Adrenal gland (tissue), 12 donors: ENCODE data around the gene E4F1. TPM values are rescaled to one million over a fixed set of nuclear protein-coding genes. Genes with fewer than 3 reads are reported as not detected.

ENCODE experiments used
- DNase-seq, 7 donors: peaks; one replicate each; pipeline ENCODE4 v3.0.0-alpha.2; 2019 to 2020
- H3K27ac ChIP-seq, 5 donors: fragments of 200-600 bp; sonication (generic) in 4 of 5; 1 replicate in 3 of 5; 2 replicates in 2 of 5; pipeline versions ENCODE4 v1.5.1 to v1.8.0; 2016 to 2020; ENCODE audit warnings: mild to moderate bottlenecking in 1 of 5
- H3K27me3 ChIP-seq: fragments of 200-600 bp; 2 replicates; pipeline ENCODE4 v1.8.0; 2021
- H3K36me3 ChIP-seq, 2 donors: fragments of 200-600 bp; replicated peaks in 1 of 2; 1 replicate in 1 of 2; 2 replicates in 1 of 2; pipeline versions ENCODE4 v1.5.1 to v1.8.0; 2018 to 2022
- H3K4me1 ChIP-seq, 2 donors: fragments of 200-600 bp; replicated peaks in 1 of 2; 1 replicate in 1 of 2; 2 replicates in 1 of 2; pipeline versions ENCODE4 v1.5.1 to v1.8.0; 2018 to 2021
- H3K4me3 ChIP-seq, 4 donors: fragments of 200-600 bp; sonication (generic) in 3 of 4; one replicate each; pipeline ENCODE4 v1.5.1; 2016 to 2018
- H3K9me3 ChIP-seq, 3 donors: fragments of 200-600 bp; sonication (generic) in 1 of 3; replicated peaks in 1 of 3; 1 replicate in 2 of 3; 2 replicates in 1 of 3; pipeline versions ENCODE4 v1.5.1 to v1.8.0; 2016 to 2021
- POLR2A ChIP-seq, 2 donors: fragments of 450-650 bp; IDR thresholded peaks; one replicate each; pipeline ENCODE4 v1.6.1; 2017; ENCODE audit warnings: antibody characterized with exemption in 2 of 2, mild to moderate bottlenecking in 2 of 2, moderate library complexity in 1 of 2
- WGBS, 4 donors: extraction: QIAGEN DNeasy Blood & Tissue Kit in 2 of 4; methylation state at CpG; one replicate each; pipeline versions ENCODE4 v1.1.5 to v1.1.7; 2013 to 2017; 5-methylcytosine and 5-hydroxymethylcytosine counted together
- intact Hi-C, 2 donors: fragments of 100-400 bp; cut with DNase I; formaldehyde crosslinking; loops; one replicate each; pipeline versions ENCODE4 v1.14.1 to v1.15.0; 2022 to 2023
- polyA plus RNA-seq, 3 donors: library from polyadenylated mRNA; stranded (reverse); fragments of 200-250 nt in 2 of 3; fragments of 350-450 nt in 1 of 3; fragmentation: Illumina TruSeq in 1 of 3; extraction: RNeasy Lipid Tissue Mini Kit (QIAGEN cat#74804) in 1 of 3; gene quantifications; one replicate each; pipeline ENCODE4 v1.2.3, GENCODE V29; 2013 to 2014
- total RNA-seq, 9 donors: library from RNA; depleted of rRNA in 4 of 9; stranded (reverse); fragments of >200 nt in 4 of 9; fragments of 120-200 nt in 1 of 9; fragmentation: NEBNext Ultra II Directional in 1 of 9; extraction: Animal tissue kit (Norgen Biotek cat#: 25700) in 1 of 9; gene quantifications; one replicate each; pipeline versions ENCODE4 v1.1.0 to v1.2.4, GENCODE V29; 2013 to 2023
- TF ChIP-seq, protein P1 (sequence below), 6 experiments: fragments of 450-650 bp in 4 of 6; fragments of 200-600 bp in 2 of 6; sonication (generic) in 1 of 6; IDR thresholded peaks; 1 replicate in 5 of 6; 2 replicates in 1 of 6; pipeline versions ENCODE4 v1.5.1 to v1.8.0; 2016 to 2021; ENCODE audit warnings: antibody characterized with exemption in 6 of 6, mild to moderate bottlenecking in 2 of 6, moderate library complexity in 1 of 6
- donor health status: healthy with polysubstance abuse.
- donor health status: Bipolar disorder and iron deficiency.
- donor health status: DM: yes; HTN: yes; CAD: no.
- donor health status: DM: no; HTN: no; CAD: no.
- donor health status: DM: no; HTN: no; CAD: no.
- donor health status: DM: yes; HTN: yes; CAD: no.

The E4F1 gene
- total and polyA plus RNA-seq, 12 donors = 2.9 to 121 (median 27.1) TPM

- Histone ChIP-seq H3K27ac (peak overlapping the region; percentile 36 to 72 (median 42)), H3K4me1 (peaks cover 24 to 28% of the 10 kb centered on the region in 2 donors), H3K9me3 (no peaks in the 10 kb centered on the region), H3K4me3 (no peak overlapping the region), H3K36me3 (peaks cover 0 to 26% of the 10 kb centered on the region in 2 donors), H3K27me3 (no peaks in the 10 kb centered on the region)
- intact Hi-C loops = no loop called here
- WGBS, 4 donors = 39 to 62% (median 49%) methylated on average over 12 to 19 of the region's 19 CpGs
- peak in 6 of 7 donors; percentile 45 to 78 (median 70) for DNase-seq
- TF ChIP-seq, protein P1, sequence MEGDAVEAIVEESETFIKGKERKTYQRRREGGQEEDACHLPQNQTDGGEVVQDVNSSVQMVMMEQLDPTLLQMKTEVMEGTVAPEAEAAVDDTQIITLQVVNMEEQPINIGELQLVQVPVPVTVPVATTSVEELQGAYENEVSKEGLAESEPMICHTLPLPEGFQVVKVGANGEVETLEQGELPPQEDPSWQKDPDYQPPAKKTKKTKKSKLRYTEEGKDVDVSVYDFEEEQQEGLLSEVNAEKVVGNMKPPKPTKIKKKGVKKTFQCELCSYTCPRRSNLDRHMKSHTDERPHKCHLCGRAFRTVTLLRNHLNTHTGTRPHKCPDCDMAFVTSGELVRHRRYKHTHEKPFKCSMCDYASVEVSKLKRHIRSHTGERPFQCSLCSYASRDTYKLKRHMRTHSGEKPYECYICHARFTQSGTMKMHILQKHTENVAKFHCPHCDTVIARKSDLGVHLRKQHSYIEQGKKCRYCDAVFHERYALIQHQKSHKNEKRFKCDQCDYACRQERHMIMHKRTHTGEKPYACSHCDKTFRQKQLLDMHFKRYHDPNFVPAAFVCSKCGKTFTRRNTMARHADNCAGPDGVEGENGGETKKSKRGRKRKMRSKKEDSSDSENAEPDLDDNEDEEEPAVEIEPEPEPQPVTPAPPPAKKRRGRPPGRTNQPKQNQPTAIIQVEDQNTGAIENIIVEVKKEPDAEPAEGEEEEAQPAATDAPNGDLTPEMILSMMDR (IDR thresholded peaks at IDR 0.05) = no peak
- TF ChIP-seq POLR2A (IDR thresholded peaks at IDR 0.05) = peak in 1 of 2 donors; percentile 25
Measured at GRCh38 chr16:2212362-2213324, 10.7 kb upstream of the E4F1 start.

GRCh38 chr16:2213817-2214718 is 9.3 kb upstream of the E4F1 start:
- no peaks in the 10 kb centered on the region for H3K27me3 ChIP-seq
- TF ChIP-seq, protein P1 (IDR thresholded peaks at IDR 0.05) = peak in 1 of 6 experiments; percentile 1
- TF ChIP-seq POLR2A (IDR thresholded peaks at IDR 0.05) = peak; percentile 52 to 59
- H3K4me1 ChIP-seq = peaks cover 24 to 28% of the 10 kb centered on the region in 2 donors
- peak overlapping the region; percentile 25 to 86 (median 42) for H3K4me3 ChIP-seq
- no peak for DNase-seq
- 1 to 4% (median 2%) methylated on average over 13 to 98 of the region's 98 CpGs for WGBS, 4 donors
- intact Hi-C loops = no loop called here
- H3K27ac ChIP-seq = peak overlapping the region in 4 of 5 donors; percentile 79 to 95 (median 86)
- no peaks in the 10 kb centered on the region for H3K9me3 ChIP-seq
- H3K36me3 ChIP-seq = peaks cover 0 to 11% of the 10 kb centered on the region in 2 donors

- WGBS, 4 donors = 0% methylated on average over 46 to 47 of the region's 48 CpGs; no CpG with 5 or more reads in 2 of the 4 donors
- H3K27me3 ChIP-seq = no peaks in the 10 kb centered on the region
- TF ChIP-seq POLR2A (IDR thresholded peaks at IDR 0.05) = no peak
- TF ChIP-seq, protein P1 (IDR thresholded peaks at IDR 0.05) = peak in 1 of 6 experiments; percentile 1
- DNase-seq = no peak
- H3K36me3 ChIP-seq = peaks cover 0 to 5% of the 10 kb centered on the region in 2 donors
- no peaks in the 10 kb centered on the region for H3K9me3 ChIP-seq
- H3K4me3 ChIP-seq = peak within 1 kb of the TSS; percentile 40 to 86 (median 50)
- peaks cover 24 to 28% of the 10 kb centered on the region in 2 donors for H3K4me1 ChIP-seq
- intact Hi-C loops = no loop called here
- peak within 1 kb of the TSS; percentile 90 to 97 (median 96) for H3K27ac ChIP-seq
Measured at GRCh38 chr16:2214719-2214968, 8.7 kb upstream of the E4F1 start, which contains the start of gene PGP. PGP (minus strand) TSS chr16:2214840; CDS start chr16:2214777, 63 bp downstream.

DNA sequence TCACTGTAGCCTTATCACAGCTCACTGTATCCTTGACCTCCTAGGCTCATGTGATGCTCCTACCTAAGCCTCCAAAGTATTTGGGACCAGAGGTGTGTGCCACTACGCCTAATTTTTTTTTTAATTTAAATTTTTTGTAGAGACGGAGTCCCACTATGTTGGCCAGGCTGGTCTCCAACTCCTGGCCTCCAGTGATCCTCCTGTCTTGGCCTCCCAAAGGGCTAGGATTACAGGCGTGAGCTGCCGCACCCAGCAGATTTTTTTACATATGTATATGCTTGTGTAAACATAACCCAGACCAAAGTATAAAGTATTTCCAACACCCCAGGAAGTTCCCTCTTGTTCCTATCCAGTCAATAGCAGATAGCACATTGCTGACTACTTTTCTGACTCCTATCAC is 7.1 kb upstream of the E4F1 start:
- TF ChIP-seq, protein P1 (IDR thresholded peaks at IDR 0.05) = no peak
- no peaks in the 10 kb centered on the region for H3K36me3 ChIP-seq
- intact Hi-C loops = no loop called here
- H3K4me1 ChIP-seq = peaks cover 24 to 28% of the 10 kb centered on the region in 2 donors
- no peak for DNase-seq
- H3K4me3 ChIP-seq = no peak overlapping the region
- no peaks in the 10 kb centered on the region for H3K9me3 ChIP-seq
- H3K27me3 ChIP-seq = no peaks in the 10 kb centered on the region
- 93 to 100% (median 96%) methylated on average over 4 of the region's 4 CpGs for WGBS, 4 donors
- no peak overlapping the region for H3K27ac ChIP-seq
